ENCODE data around the gene FAM186B.

FAM186B gene

DNA sequence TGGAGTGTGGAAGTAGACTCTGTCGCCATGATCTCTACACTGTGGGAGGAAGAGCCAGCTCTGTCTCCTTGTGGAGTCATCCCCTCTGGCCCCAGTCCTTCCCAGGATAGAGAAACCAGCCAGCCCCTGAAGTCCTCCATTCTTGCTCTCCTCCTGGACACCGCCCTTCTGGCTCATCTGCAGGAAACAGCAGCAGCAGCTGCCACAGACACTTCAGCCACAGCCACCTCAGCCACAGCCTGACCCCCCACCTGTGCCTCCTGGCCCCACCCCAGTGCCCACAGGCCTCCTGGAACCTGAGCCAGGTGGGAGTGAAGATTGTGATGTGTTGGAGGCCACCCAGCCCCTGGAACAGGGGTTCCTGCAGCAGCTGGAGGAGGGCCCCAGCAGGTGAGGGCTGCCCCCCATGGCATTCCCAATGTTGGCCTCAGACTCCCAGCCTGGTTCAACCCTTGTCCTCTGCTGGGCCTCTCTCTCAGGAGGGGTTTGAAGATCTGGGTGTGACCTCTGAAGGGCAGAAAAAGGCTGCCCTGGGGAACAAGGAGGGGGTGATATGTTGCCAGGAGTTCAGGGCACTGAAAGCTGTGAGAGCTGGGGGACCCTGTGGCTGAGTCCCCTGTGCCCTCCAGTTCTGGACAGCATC lies 28.4 kb upstream of the FAM186B start:
- H3K4me3 ChIP-seq (ENCODE audit: low read length) = no peak overlapping the region
- no peak for TF ChIP-seq EZH2phosphoT487 (IDR thresholded peaks at IDR 0.05; ENCODE audit: low read depth)
- TF ChIP-seq, protein P1, sequence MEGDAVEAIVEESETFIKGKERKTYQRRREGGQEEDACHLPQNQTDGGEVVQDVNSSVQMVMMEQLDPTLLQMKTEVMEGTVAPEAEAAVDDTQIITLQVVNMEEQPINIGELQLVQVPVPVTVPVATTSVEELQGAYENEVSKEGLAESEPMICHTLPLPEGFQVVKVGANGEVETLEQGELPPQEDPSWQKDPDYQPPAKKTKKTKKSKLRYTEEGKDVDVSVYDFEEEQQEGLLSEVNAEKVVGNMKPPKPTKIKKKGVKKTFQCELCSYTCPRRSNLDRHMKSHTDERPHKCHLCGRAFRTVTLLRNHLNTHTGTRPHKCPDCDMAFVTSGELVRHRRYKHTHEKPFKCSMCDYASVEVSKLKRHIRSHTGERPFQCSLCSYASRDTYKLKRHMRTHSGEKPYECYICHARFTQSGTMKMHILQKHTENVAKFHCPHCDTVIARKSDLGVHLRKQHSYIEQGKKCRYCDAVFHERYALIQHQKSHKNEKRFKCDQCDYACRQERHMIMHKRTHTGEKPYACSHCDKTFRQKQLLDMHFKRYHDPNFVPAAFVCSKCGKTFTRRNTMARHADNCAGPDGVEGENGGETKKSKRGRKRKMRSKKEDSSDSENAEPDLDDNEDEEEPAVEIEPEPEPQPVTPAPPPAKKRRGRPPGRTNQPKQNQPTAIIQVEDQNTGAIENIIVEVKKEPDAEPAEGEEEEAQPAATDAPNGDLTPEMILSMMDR (IDR thresholded peaks at IDR 0.05; ENCODE audit: low read depth, low read length) = no peak
- no peaks in the 10 kb centered on the region for H3K27me3 ChIP-seq (ENCODE audit: low read depth, low read length)
- H3K4me1 ChIP-seq (ENCODE audit: low read length) = peaks cover 5% of the 10 kb centered on the region
- H3K4me2 ChIP-seq (ENCODE audit: low read length) = no peak overlapping the region
- H3K79me2 ChIP-seq (ENCODE audit: low read length) = no peaks in the 10 kb centered on the region
- H3K9ac ChIP-seq (ENCODE audit: low read length) = no peak overlapping the region
- no peak overlapping the region for H3K27ac ChIP-seq (ENCODE audit: low read length)
- no peak overlapping the region for H2AFZ ChIP-seq (ENCODE audit: low read depth, low read length)
- no peaks in the 10 kb centered on the region for H4K20me1 ChIP-seq (ENCODE audit: insufficient read depth, low read length)
- peaks cover 8% of the 10 kb centered on the region for H3K36me3 ChIP-seq (replicated peaks; ENCODE audit: low read depth, low read length)
- no peaks in the 10 kb centered on the region for H3K9me3 ChIP-seq (ENCODE audit: insufficient read depth, low read length)

DNA sequence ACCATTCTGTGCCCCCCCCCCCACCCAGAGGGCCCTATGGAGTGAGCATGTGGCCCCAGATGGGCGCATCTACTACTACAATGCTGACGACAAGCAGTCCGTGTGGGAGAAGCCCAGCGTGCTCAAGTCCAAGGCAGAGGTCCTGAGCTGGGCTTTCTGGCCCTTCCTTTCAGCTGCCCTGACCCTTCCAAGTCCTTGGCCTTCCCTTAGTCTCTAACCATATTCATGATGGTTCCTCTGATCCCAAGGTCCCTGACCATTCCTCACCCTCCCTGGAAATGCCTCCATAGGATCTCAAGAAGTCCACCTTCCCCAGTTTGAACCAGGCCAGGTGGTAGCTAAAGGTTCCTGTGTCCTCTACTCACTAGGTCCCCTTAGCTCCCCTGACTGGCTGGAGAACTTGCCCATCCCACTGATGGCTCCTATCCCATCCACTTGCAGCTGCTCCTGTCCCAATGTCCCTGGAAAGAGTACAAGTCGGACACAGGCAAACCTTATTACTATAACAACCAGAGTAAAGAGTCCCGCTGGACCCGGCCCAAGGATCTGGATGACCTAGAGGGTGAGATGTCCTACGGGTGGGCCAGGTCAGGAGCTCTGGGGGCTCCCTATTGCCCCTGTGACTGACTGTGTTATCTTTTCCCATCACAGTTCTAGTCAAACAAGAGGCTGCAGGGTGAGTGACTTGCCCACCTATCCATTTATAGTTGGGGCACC lies 27.7 kb upstream of the FAM186B start:
- Histone ChIP-seq H2AFZ (ENCODE audit: low read depth, low read length) (no peak overlapping the region), H3K27ac (ENCODE audit: low read length) (no peak overlapping the region), H3K4me1 (ENCODE audit: low read length) (peaks cover 5% of the 10 kb centered on the region), H3K4me3 (ENCODE audit: low read length) (no peak overlapping the region), H3K36me3 (replicated peaks; ENCODE audit: low read depth, low read length) (peaks cover 3% of the 10 kb centered on the region), H3K9ac (ENCODE audit: low read length) (no peak overlapping the region), H3K27me3 (ENCODE audit: low read depth, low read length) (no peaks in the 10 kb centered on the region), H4K20me1 (ENCODE audit: insufficient read depth, low read length) (no peaks in the 10 kb centered on the region), H3K4me2 (ENCODE audit: low read length) (no peak overlapping the region), H3K79me2 (ENCODE audit: low read length) (no peaks in the 10 kb centered on the region), H3K9me3 (ENCODE audit: insufficient read depth, low read length) (no peaks in the 10 kb centered on the region)
- TF ChIP-seq, protein P1 (IDR thresholded peaks at IDR 0.05; ENCODE audit: low read depth, low read length) = no peak
- no peak for TF ChIP-seq EZH2phosphoT487 (IDR thresholded peaks at IDR 0.05; ENCODE audit: low read depth)

DNA sequence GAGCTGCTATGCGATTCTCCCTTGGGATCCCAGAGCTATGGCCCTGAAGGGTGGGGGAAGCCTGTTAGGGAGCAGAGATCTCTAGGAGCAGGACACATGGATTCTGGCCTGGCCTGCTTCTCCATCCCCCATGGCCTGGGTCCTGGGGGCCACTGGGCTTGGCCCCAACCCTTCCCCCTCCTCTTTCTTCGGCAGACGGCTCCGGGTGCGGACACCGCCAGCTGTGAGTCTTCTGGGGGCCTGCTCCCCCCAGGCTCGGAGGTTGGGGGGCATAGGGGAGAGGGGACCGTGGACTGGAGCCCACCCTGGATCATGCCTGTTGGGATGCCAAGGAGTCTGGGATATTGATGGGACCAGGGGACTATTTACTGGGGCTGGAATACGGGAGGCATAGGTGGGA lies 27.0 kb upstream of the FAM186B start:
- Histone ChIP-seq H2AFZ (ENCODE audit: low read depth, low read length) (no peak overlapping the region), H3K27ac (ENCODE audit: low read length) (no peak overlapping the region), H3K4me2 (ENCODE audit: low read length) (no peak overlapping the region), H4K20me1 (ENCODE audit: insufficient read depth, low read length) (no peaks in the 10 kb centered on the region), H3K27me3 (ENCODE audit: low read depth, low read length) (no peaks in the 10 kb centered on the region), H3K4me3 (ENCODE audit: low read length) (no peak overlapping the region), H3K79me2 (ENCODE audit: low read length) (no peaks in the 10 kb centered on the region), H3K9me3 (ENCODE audit: insufficient read depth, low read length) (no peaks in the 10 kb centered on the region), H3K9ac (ENCODE audit: low read length) (no peak overlapping the region), H3K36me3 (replicated peaks; ENCODE audit: low read depth, low read length) (no peaks in the 10 kb centered on the region), H3K4me1 (ENCODE audit: low read length) (peaks cover 5% of the 10 kb centered on the region)
- TF ChIP-seq, protein P1 (IDR thresholded peaks at IDR 0.05; ENCODE audit: low read depth, low read length) = no peak
- TF ChIP-seq EZH2phosphoT487 (IDR thresholded peaks at IDR 0.05; ENCODE audit: low read depth) = no peak

DNA sequence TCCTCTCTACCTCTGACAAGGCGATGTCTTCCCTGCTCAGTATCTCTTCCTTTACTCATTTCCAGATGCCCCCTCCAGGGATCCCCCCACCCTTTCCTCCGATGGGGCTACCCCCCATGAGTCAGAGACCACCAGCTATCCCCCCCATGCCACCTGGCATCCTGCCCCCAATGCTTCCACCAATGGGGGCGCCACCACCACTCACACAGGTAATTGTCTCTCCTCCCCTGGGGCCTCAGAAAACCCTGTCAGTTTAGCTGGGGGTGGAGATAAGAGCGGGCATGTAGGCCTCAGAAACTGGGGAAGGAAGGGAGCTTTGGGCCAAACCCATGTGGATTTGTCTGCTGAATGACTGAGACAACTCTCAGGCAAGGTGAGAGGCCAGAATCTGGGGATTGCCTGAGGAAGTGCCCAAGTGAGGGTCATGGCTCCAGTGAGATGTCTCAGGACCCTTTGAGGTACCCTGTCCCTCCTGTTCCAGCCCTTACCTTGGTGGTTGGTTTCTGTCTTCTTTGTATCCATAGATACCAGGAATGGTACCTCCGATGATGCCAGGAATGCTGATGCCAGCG lies 26.0 kb upstream of the FAM186B start:
- Histone ChIP-seq H3K36me3 (replicated peaks; ENCODE audit: low read depth, low read length) (no peaks in the 10 kb centered on the region), H3K4me3 (ENCODE audit: low read length) (no peak overlapping the region), H3K9me3 (ENCODE audit: insufficient read depth, low read length) (no peaks in the 10 kb centered on the region), H2AFZ (ENCODE audit: low read depth, low read length) (no peak overlapping the region), H3K27me3 (ENCODE audit: low read depth, low read length) (no peaks in the 10 kb centered on the region), H3K79me2 (ENCODE audit: low read length) (no peaks in the 10 kb centered on the region), H3K27ac (ENCODE audit: low read length) (no peak overlapping the region), H3K9ac (ENCODE audit: low read length) (no peak overlapping the region), H3K4me2 (ENCODE audit: low read length) (no peak overlapping the region), H3K4me1 (ENCODE audit: low read length) (no peaks in the 10 kb centered on the region), H4K20me1 (ENCODE audit: insufficient read depth, low read length) (no peaks in the 10 kb centered on the region)
- TF ChIP-seq, protein P1 (IDR thresholded peaks at IDR 0.05; ENCODE audit: low read depth, low read length) = no peak
- TF ChIP-seq EZH2phosphoT487 (IDR thresholded peaks at IDR 0.05; ENCODE audit: low read depth) = no peak
